ENCODE data around the gene FRK.
"Not testable (repeated sequence)": the region's sequence is repeated elsewhere in the genome, so short reads cannot be mapped to it uniquely, and the experiment has no call there.

FRK gene

DNA sequence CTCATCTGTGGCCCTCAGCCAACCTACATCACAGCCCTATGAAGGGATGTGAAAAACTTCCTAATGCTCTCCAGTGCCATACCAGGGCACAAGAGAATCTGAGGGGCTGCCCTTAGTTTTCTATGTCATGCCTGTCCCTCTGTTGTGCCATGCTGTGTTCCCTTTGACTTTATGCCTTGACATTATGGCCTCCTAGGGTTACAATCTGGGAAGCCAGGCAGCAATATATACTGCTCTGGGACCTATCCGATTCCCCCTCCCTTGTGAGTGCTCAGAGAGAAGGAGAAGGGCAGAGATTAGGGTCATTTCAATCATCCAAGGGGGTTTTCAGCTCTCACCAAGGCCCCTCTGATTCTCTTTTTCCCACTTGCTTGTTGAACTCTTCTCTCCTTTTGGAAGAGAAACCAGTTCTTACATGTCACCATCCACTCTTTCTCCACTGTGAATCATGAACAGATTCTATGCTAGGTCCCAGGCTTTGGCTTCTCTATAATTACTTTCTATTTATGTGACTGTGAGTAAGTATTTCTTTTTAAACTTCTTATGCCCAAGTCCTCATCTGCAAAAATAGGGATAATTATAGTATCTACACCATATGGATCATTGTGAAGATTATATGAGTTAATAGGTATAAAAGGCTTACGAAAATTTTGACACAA is 14.2 kb upstream of the FRK start:
- no peak for DNase-seq

DNA sequence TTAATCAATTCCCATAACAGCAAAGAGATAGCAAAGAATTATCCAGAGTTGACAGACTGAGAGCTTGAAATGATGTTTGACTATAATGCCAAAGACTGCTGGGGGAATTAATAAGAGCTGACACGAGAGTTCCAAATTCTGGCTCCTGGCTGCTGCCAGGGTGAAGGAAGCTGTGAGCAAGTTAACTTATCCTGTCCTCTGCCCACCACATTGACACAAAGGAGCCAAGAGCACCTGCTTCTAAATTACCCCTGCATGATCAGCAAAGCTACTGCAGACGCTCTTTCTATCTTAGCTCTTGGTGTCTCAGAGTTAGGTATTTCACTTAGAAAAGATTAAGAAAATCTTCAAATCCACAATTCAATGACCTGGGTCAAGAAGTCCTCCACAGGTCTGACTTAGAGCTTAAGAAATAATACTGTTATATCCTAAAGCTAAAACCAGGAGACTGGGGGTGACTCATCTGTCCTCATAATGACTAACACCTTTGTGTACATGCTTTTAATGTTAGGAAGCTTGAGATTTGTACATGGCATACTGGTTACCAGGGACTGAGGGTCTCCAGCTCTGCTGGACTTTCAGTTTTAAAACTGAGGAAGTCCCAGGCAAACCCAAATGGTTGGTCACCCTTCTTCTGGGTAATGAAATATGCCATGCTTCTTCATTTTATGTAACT is 13.2 kb upstream of the FRK start:
- no peak for DNase-seq

DNA sequence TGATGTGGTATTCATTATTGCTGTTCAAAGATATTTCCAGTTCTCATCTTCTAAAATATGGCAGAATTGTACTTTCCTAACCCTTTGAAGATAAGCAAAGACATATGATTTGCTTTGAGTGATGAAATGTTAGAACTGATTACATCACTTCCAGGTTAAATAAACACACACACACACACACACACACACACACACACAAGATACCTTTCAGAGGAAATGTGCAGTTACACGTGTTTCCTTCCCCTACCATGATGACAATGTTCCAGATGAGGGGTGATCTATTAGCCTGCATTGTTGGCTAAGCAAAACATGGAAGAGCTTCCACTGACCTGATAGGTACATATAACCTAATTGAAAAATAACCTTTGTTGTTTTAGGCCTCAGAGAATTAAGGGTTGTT is 11.7 kb upstream of the FRK start:
- no peak for DNase-seq

DNA sequence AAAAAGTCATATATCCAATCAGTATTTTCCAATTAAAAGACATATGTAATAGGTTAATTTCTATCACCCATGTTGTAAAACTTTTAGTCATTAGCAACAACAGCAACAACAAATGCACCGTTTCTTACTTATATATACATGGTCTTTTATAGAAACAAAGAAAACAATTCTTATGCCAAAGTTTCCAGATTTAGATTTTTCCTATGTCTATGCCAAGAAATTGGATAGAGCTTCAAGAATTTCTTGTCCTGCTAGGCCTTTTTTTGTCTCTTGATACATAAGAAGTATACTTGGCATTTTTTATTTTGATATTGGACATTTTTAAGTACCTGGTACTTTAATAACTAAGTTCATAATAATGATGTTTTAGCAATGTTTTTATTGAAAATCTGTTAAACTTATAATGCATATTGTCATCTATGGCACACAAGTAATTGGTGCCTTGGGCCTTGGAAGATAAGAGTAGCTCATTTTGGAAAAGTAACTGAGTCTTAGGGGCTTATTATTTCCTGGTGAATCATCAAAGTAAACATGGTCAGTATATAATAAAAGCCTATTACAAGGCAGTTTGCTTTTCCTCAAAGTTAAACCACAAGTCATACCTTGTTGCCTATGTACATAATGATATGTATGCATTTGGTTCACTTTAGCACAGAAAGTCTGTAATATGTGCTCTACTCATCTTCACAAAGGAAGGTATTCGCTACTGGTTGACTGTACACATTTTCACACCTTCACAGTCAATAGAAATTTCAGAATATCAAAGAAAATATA is 10.1 kb upstream of the FRK start:
- no peak for DNase-seq

DNA sequence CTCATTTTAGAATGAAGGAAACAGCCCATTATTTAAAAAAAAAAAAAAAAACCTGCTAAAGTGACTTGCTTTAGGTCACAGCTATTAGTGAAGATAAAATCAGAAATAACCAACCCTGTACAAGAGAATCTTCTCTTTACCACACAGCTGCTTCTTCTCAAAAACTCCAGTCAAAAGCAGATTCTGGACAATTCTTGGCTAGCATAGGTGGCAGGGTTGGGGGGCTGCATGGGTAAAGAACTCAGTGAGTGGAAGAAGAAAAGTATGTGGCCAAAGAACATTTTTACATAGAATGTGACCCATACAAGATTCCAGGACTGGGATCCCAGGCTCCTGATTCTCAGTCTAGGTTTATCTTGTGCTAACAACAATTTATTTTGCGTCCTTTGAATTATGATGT is 9.4 kb upstream of the FRK start:
- no peak for DNase-seq

GRCh38 chr6:116066789-116067188 is 6.1 kb upstream of the FRK start:
- DNase-seq, result no peak

DNA sequence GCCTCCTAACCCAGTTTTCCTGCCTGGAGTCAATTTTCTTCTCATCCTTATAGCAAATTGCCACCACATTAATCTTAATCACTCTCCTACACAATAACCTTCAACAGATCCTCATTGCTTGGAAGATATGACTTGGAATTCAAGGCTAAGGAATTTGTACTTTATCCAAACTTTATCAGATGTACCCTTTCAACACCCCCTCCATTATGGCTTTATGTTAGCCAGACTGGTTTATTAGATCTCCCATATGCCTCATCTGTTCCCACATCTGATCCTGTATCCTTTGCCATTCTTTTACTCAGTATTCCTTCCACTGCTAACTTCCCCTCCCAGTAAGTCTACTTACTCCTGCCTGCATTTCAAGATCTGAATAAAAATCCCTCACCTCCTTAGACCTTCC is 4.0 kb upstream of the FRK start:
- no peak for DNase-seq

DNA sequence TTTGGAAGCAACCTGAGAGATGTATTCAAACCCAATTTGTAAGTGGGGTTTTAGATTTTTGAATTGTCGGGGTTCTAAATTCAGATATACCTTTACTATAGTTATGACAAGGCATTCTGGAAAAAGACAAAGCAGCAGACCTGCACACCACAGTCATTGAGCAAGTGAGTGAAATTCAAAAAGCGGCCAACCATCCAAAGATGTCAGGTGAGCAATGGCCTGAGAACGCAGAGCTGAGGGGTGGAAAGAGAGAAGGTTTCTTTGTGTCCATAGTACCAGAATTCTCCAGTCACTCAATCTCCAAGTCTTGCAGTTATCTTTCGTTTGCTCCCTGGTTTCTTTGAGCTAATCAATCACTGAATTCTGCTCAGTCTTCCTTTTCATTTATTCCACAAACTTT is 1.8 kb upstream of the FRK start:
- DNase-seq, result no peak

- DNase-seq, result peak; percentile 65
Observed at GRCh38 chr6:116059713-116060571, 749 bp downstream of the FRK start.

DNA sequence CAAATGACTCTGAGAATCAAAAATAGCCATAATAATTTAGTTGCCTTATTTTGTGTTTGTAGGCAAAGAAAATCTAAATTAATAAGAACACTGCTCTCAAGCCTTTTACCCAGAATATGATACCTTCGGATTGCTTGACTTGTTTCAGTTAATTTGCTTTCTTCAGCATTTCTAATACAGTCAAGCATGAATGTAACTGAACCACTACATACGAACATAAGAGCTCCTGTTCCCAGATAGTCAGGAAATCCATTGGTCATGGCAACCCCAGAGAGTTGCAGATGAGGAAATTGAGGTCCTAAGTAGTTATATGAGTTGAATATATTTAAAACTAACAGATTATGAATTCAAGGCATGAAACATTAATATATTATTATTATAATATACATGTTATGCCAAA is 2.9 kb downstream of the FRK start:
- no peak for DNase-seq

DNA sequence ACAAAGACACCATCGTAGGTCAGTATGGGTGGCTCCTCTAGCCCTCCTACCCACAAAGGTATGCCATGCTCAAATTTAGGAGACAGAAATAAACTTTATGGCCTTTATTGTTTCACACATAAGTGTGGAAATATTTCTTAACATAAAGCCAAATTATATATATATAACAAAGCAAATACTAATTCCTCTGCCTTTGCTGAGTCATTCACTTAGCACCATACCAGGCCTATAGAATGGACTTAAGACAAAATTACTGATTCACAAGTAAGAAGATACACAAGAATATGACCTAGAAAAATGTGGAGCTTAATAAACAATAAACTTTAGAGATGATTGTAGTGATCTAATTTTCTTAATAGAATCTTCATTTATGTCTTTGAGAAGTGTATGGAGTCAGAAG is 5.2 kb downstream of the FRK start:
- DNase-seq, result no peak

DNA sequence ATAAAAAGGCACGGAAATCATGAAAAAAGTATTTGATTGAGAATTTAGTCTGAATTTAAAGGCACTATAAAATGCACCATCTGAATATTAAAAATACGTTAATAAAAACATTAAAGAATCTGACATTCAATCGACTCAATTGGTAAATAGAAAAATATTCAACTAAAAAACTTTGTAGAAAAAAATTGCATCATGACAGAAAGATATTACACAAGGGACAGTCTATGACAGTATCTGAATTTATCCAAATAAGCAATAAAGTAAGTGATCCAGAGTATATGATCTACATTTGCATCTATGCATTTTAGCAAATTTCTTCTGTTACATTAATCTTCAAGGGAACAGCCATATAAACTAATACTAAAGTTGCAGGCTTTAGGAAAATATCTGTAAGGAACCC is 9.4 kb downstream of the FRK start:
- DNase-seq, result no peak

- DNase-seq, result no peak
Observed at GRCh38 chr6:116050737-116051136, 10.0 kb downstream of the FRK start.

- no peak for DNase-seq
Observed at GRCh38 chr6:116049321-116049720, 11.4 kb downstream of the FRK start.

DNA sequence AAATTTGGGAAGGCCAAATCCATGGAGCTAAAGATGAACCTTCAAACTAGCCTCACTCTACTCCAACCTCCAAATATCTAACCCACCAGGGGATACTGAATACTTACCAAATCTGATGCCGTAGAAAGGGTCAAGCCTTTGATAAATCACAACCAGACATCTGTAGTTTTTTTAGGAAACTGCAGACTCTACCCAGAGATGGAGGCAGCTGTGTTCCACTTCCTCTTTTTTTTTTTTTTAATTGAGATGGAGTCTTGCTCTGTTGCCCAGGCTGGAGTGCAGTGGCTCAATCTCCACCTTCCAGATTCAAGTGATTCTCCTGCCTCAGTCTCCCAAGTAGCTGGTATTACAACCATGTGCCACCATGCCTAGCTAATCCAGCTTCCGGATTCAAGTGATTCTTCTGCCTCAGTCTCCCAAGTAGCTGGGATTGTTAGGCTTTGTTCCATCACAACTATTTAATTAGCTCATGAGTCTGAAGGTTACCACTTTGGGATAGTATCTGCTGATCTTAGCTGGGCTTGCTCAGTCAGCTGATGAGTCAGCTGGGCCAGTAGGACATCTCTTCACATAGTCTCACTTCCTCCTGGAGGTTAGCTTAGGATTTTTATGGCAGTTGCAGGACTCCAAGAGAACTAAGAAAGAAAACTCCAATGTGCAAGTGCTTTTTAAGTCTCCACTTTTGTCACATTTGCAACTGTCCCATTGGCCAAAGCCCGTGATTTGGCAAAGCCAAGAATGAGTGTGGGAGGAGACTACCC is 13.3 kb downstream of the FRK start:
- peak; percentile 86 for DNase-seq

- DNase-seq, result no peak
Observed at GRCh38 chr6:116046737-116047136, 14.0 kb downstream of the FRK start.

DNA sequence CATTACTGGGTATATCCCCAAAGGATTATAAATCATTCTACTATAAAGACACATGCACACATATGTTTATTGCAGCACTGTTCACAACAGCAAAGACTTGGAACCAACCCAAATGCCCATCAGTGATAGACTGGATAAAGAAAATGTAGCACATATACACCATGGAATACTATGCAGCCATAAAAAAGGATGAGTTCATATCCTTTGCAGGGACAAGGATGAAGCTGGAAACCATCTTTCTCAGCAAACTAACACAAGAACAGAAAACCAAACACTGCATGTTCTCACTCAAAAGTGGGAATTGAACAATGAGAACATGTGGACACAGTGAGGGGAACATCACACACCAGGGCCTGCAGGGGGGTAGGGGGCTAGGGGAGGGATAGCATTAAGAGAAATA is 14.4 kb downstream of the FRK start:
- not testable (repeated sequence) for DNase-seq

DNA sequence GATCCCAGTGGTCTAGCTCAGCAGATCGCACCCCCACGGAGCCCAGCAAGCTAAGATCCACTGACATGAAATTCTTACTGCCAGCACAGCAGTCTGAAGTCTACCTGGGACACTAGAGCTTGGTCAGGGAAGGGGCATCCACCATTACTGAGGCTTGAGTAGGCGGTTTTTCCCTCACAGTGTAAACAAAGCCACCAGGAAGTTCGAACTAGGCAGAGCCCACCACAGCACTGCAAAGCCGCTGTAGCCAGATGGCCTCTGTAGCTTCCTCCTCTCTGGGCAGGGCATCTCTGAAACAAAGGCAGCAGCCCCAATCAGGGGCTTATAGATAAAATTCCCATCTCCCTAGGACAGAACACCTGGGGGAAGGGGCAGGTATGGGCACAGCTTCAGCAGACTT is 18.8 kb downstream of the FRK start:
- no peak for DNase-seq

DNA sequence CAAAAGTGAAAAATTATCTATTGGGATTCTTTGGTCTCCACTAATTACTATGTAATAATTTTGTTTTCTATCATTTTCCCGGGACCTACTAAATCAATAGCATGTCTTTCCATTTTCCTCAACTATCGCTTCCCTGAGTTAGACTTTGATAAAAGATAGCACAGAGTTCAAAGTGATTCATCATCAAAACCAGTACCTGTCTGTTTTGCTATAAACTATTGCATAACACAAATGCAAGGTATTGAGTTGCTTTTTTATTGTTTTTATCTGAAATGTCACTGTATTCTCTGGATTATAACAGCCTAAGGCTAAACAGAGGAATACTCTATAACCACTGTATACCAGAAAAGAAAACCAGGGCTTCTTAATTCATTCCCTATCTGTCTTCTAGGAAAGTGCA is 19.7 kb downstream of the FRK start:
- no peak for DNase-seq

- DNase-seq, result no peak
Observed at GRCh38 chr6:116036885-116037284, 23.8 kb downstream of the FRK start.

DNA sequence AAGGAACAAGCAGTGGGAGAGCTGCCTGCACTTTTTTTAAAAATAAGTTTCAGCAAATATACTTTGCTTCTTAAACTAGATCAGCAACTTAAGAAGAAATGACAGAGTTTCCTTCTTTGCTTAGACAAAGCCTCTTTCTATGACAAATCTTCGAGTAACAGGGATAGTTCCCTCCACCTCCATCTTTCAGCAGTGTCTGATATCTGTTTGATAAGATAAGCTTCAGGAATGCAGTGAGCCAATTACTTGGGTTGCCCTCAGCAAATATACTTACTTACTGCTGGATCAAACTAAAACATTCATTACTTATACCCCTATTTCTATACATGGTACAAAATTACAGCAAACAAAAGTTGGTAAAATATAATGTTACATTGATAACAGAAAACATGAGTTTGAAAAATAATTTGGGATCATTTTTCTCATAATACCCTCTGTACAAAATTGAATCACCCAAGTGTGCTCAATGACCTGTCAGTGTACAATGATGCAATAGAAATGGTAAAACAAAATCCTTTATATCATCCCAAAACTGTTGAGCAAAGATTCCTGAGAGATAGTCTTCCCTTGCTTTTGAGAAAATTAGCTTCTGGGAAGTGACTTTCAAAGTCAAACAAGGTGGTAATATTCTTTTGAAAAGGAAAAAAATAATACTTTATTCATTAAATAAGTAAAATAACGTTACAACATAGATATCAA is 24.5 kb downstream of the FRK start:
- no peak for DNase-seq

- no peak for DNase-seq
Observed at GRCh38 chr6:116035616-116036015, 25.1 kb downstream of the FRK start.
